ENCODE data around the gene SUSD4.

DNA sequence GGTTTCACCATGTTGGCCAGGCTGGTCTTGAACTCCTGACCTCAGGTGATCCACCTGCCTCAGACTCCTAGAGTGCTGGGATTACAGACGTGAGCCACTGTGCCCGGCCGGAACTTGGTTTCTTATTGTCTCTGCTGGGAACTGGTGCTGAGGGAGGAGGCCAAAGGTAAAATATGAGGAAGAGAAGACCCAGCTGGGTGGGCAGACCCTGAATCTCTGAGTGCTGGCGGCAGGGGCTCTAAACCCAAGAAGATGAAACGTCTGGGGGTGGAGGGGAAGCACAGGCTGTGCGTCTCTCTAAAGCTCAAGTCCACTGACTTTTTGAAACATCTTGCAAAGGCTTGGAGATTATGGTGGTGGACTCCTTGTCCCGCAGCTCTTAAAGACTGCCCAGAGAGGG is 138.9 kb downstream of the SUSD4 start:
- TF ChIP-seq, protein P1, sequence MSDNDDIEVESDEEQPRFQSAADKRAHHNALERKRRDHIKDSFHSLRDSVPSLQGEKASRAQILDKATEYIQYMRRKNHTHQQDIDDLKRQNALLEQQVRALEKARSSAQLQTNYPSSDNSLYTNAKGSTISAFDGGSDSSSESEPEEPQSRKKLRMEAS (IDR thresholded peaks at IDR 0.05) = no peak
- TF ChIP-seq, protein P2, sequence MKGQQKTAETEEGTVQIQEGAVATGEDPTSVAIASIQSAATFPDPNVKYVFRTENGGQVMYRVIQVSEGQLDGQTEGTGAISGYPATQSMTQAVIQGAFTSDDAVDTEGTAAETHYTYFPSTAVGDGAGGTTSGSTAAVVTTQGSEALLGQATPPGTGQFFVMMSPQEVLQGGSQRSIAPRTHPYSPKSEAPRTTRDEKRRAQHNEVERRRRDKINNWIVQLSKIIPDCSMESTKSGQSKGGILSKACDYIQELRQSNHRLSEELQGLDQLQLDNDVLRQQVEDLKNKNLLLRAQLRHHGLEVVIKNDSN (IDR thresholded peaks at IDR 0.05) = no peak
- TF ChIP-seq YY1 (IDR thresholded peaks at IDR 0.05; ENCODE audit: low read depth) = no peak
- TF ChIP-seq EP300 (IDR thresholded peaks at IDR 0.05; ENCODE audit: borderline replicate concordance) = no peak
- no peak for TF ChIP-seq NFIC (IDR thresholded peaks at IDR 0.05)

Data from Ishikawa (cell line).